Hepatocyte (in vitro differentiated cells): ENCODE results near the gene SLC2A4. TPM values are rescaled to one million over a fixed set of nuclear protein-coding genes. Genes with fewer than 3 reads are reported as not detected.

Source experiments
- DNase-seq: peaks from one replicate; pipeline ENCODE4 v3.0.0-alpha.2; 2016; ENCODE audit warnings: low spot score
- H2AFZ ChIP-seq: fragments of 200-600 bp; sonication (generic); 2 replicates; pipeline ENCODE4 v1.6.0; 2016; ENCODE audit warnings: antibody characterized with exemption, mild to moderate bottlenecking
- H3K27ac ChIP-seq: fragments of 200-600 bp; sonication (generic); 2 replicates; pipeline ENCODE4 v1.5.1; 2016; ENCODE audit warnings: mild to moderate bottlenecking
- H3K27me3 ChIP-seq: fragments of 200-600 bp; sonication (generic); 2 replicates; pipeline ENCODE4 v1.6.1; 2016
- H3K36me3 ChIP-seq: fragments of 200-600 bp; sonication (generic); replicated peaks from 2 replicates; pipeline ENCODE4 v1.5.1; 2016; ENCODE audit warnings: low read depth; ENCODE audit not compliant: insufficient read depth
- H3K4me1 ChIP-seq: fragments of 200-600 bp; sonication (generic); 2 replicates; pipeline ENCODE4 v1.5.1; 2016; ENCODE audit warnings: mild to moderate bottlenecking, moderate library complexity; ENCODE audit not compliant: insufficient read depth
- H3K4me2 ChIP-seq: fragments of 200-600 bp; sonication (generic); 2 replicates; pipeline ENCODE4 v1.6.0; 2016
- H3K4me3 ChIP-seq: fragments of 200-600 bp; sonication (generic); 2 replicates; pipeline ENCODE4 v1.5.1; 2016; ENCODE audit warnings: mild to moderate bottlenecking
- H3K79me2 ChIP-seq: fragments of 200-600 bp; sonication (generic); 2 replicates; pipeline ENCODE4 v1.6.0; 2017; ENCODE audit warnings: mild to moderate bottlenecking
- H3K9me2 ChIP-seq: fragments of 200-600 bp; sonication (generic); replicated peaks from 2 replicates; pipeline ENCODE4 v1.6.0; 2017; ENCODE audit warnings: mild to moderate bottlenecking; ENCODE audit not compliant: insufficient read depth
- H3K9me3 ChIP-seq: fragments of 200-600 bp; sonication (generic); 2 replicates; pipeline ENCODE4 v1.5.1; 2016; ENCODE audit warnings: low read depth, mild to moderate bottlenecking
- H4K20me1 ChIP-seq: fragments of 200-600 bp; sonication (generic); 2 replicates; pipeline ENCODE4 v1.6.0; 2016; ENCODE audit warnings: mild to moderate bottlenecking; ENCODE audit not compliant: insufficient read depth, poor library complexity, severe bottlenecking
- CTCF ChIP-seq: fragments of 200-600 bp; sonication (generic); IDR thresholded peaks from 2 replicates; pipeline ENCODE4 v1.5.1; 2016; ENCODE audit warnings: antibody characterized with exemption, mild to moderate bottlenecking; ENCODE audit not compliant: poor library complexity
- EZH2 ChIP-seq: fragments of 200-600 bp; sonication (generic); IDR thresholded peaks from 2 replicates; pipeline ENCODE4 v1.6.1; 2016; ENCODE audit warnings: antibody characterized with exemption, mild to moderate bottlenecking, borderline replicate concordance
- EZH2phosphoT487 ChIP-seq: fragments of 200-600 bp; sonication (generic); IDR thresholded peaks from one replicate; pipeline ENCODE4 v1.6.1; 2018; ENCODE audit warnings: antibody characterized with exemption, mild to moderate bottlenecking, low read depth, moderate library complexity; ENCODE audit not compliant: unreplicated experiment, severe bottlenecking
- WGBS: methylation state at CpG from one replicate; pipeline ENCODE4 v1.1.6; 2016; ENCODE audit warnings: low lambda C conversion rate; ENCODE audit errors: missing lambda C conversion rate; 5-methylcytosine and 5-hydroxymethylcytosine counted together
- polyA plus RNA-seq: library from polyadenylated mRNA; unstranded; fragments of >200 nt; fragmentation: Nextera tagmentation; extraction: Ambion mirVana; gene quantifications from 2 replicates; pipeline ENCODE4 v1.2.1, GENCODE V29; 2016
- total RNA-seq: library from RNA; depleted of rRNA; stranded (reverse); fragments of >200 nt; gene quantifications from 2 replicates; pipeline ENCODE4 v1.2.3, GENCODE V29; 2014

Gene SLC2A4
- total RNA-seq (0.88 and 1.6 TPM in 2 replicates), polyA plus RNA-seq (0.42 and 0.89 TPM in 2 replicates)

GRCh38 chr17:7281074-7281952 lies at the start of gene SLC2A4:
Gene SLC2A4, plus strand, starts transcription at chr17:7281718. Its CDS starts 217 bp downstream, at chr17:7281935.
- no peak within 1 kb of the TSS for H2AFZ ChIP-seq
- H3K9me2 ChIP-seq = no peaks in the 10 kb centered on the region
- H3K79me2 ChIP-seq = no peaks in the 10 kb centered on the region
- TF ChIP-seq EZH2 = no peak
- no peak for TF ChIP-seq EZH2phosphoT487
- no peak for TF ChIP-seq CTCF
- DNase-seq = peak; percentile 98
- no peaks in the 10 kb centered on the region for H3K36me3 ChIP-seq
- H4K20me1 ChIP-seq = no peaks in the 10 kb centered on the region
- peak within 1 kb of the TSS; percentile 24 for H3K27ac ChIP-seq
- H3K4me2 ChIP-seq = peak within 1 kb of the TSS; percentile 86
- peaks cover 4% of the 10 kb centered on the region for H3K27me3 ChIP-seq
- H3K4me1 ChIP-seq = peaks cover 13% of the 10 kb centered on the region
- WGBS = under 1% methylated on average over 61 of the region's 71 CpGs
- no peaks in the 10 kb centered on the region for H3K9me3 ChIP-seq
- peak within 1 kb of the TSS; percentile 30 for H3K4me3 ChIP-seq

- Histone ChIP-seq H4K20me1 (peaks cover 40% of the 10 kb centered on the region), H3K36me3 (no peaks in the 10 kb centered on the region)
- TF ChIP-seq EZH2 (no peak), EZH2phosphoT487 (no peak), CTCF (no peak)
Observed at GRCh38 chr17:7232114-7232513, 49.4 kb upstream of the SLC2A4 start.

GRCh38 chr17:7233701-7234082 lies 47.8 kb upstream of the SLC2A4 start:
- Histone ChIP-seq H3K27me3 (no peaks in the 10 kb centered on the region), H3K9me3 (no peaks in the 10 kb centered on the region), H2AFZ (peak overlapping the region; percentile 43), H3K9me2 (no peaks in the 10 kb centered on the region), H3K4me2 (peak overlapping the region; percentile 92), H3K36me3 (no peaks in the 10 kb centered on the region), H3K79me2 (peaks cover 90% of the 10 kb centered on the region), H3K4me3 (peak overlapping the region; percentile 88), H3K27ac (peak overlapping the region; percentile 97), H4K20me1 (peaks cover 37% of the 10 kb centered on the region), H3K4me1 (peaks cover 29% of the 10 kb centered on the region)
- DNase-seq = no peak
- 4% methylated on average over 9 of the region's 9 CpGs for WGBS
- no peak for TF ChIP-seq CTCF

More at GRCh38 chr17:7232114-7232513, 49.4 kb upstream of the SLC2A4 start:
- H3K27ac ChIP-seq = peak overlapping the region; percentile 12
- H3K4me2 ChIP-seq = peak overlapping the region; percentile 92
- H3K9me3 ChIP-seq = no peaks in the 10 kb centered on the region
- DNase-seq = no peak
- H3K4me1 ChIP-seq = peaks cover 30% of the 10 kb centered on the region
- peaks cover 81% of the 10 kb centered on the region for H3K79me2 ChIP-seq
- H3K27me3 ChIP-seq = no peaks in the 10 kb centered on the region
- WGBS = 84% methylated on average over 5 of the region's 5 CpGs
- peak overlapping the region; percentile 34 for H3K4me3 ChIP-seq
- no peaks in the 10 kb centered on the region for H3K9me2 ChIP-seq
- H2AFZ ChIP-seq = no peak overlapping the region
